ENCODE data around the gene ADAMTSL5. TPM values are rescaled to one million over a fixed set of nuclear protein-coding genes. Genes with fewer than 3 reads are reported as not detected.

The ADAMTSL5 gene
- total RNA-seq, 1 donor from 2014 or later = 0.83 TPM

GRCh38 chr19:1473085-1473851 lies 39.6 kb downstream of the ADAMTSL5 start:
- peaks cover 7% of the 10 kb centered on the region for H3K4me1 Mint-ChIP-seq (ENCODE audit: low read depth, unreplicated experiment)

GRCh38 chr19:1472231-1473084 lies 40.4 kb downstream of the ADAMTSL5 start:
- no peak for TF ChIP-seq CTCF (IDR thresholded peaks at IDR 0.05; ENCODE audit: partially characterized antibody, unreplicated experiment)
- Mint-ChIP-seq H3K36me3 (ENCODE audit: unreplicated experiment) (no peaks in the 10 kb centered on the region), H3K4me3 (ENCODE audit: unreplicated experiment) (peak overlapping the region; percentile 79), H3K4me1 (ENCODE audit: low read depth, unreplicated experiment) (peaks cover 7% of the 10 kb centered on the region), H3K9me3 (ENCODE audit: unreplicated experiment) (peaks cover 28% of the 10 kb centered on the region), H3K27me3 (ENCODE audit: unreplicated experiment) (peaks cover 36% of the 10 kb centered on the region), H3K27ac (ENCODE audit: unreplicated experiment) (peak overlapping the region; percentile 98)
- peak; percentile 65 for DNase-seq

More at GRCh38 chr19:1473085-1473851, 39.6 kb downstream of the ADAMTSL5 start:
- peak overlapping the region; percentile 98 for H3K27ac Mint-ChIP-seq (ENCODE audit: unreplicated experiment)
- peaks cover 36% of the 10 kb centered on the region for H3K27me3 Mint-ChIP-seq (ENCODE audit: unreplicated experiment)
- H3K36me3 Mint-ChIP-seq (ENCODE audit: unreplicated experiment) = no peaks in the 10 kb centered on the region
- DNase-seq = peak; percentile 55
- H3K4me3 Mint-ChIP-seq (ENCODE audit: unreplicated experiment) = peak overlapping the region; percentile 79
- peaks cover 28% of the 10 kb centered on the region for H3K9me3 Mint-ChIP-seq (ENCODE audit: unreplicated experiment)
- TF ChIP-seq CTCF (IDR thresholded peaks at IDR 0.05; ENCODE audit: partially characterized antibody, unreplicated experiment) = no peak

- H3K36me3 Mint-ChIP-seq (ENCODE audit: unreplicated experiment) = no peaks in the 10 kb centered on the region
- peak; percentile 67 for DNase-seq
- peak overlapping the region; percentile 55 for H3K27ac Mint-ChIP-seq (ENCODE audit: unreplicated experiment)
- H3K9me3 Mint-ChIP-seq (ENCODE audit: unreplicated experiment) = peaks cover 28% of the 10 kb centered on the region
- no peak for TF ChIP-seq CTCF (IDR thresholded peaks at IDR 0.05; ENCODE audit: partially characterized antibody, unreplicated experiment)
- peaks cover 7% of the 10 kb centered on the region for H3K4me1 Mint-ChIP-seq (ENCODE audit: low read depth, unreplicated experiment)
- no peak overlapping the region for H3K4me3 Mint-ChIP-seq (ENCODE audit: unreplicated experiment)
- peaks cover 32% of the 10 kb centered on the region for H3K27me3 Mint-ChIP-seq (ENCODE audit: unreplicated experiment)
These were observed 41.2 kb downstream of the ADAMTSL5 start for GRCh38 chr19:1471515-1472160.

GRCh38 chr19:1471010-1471514 lies 41.8 kb downstream of the ADAMTSL5 start:
- peaks cover 32% of the 10 kb centered on the region for H3K27me3 Mint-ChIP-seq (ENCODE audit: unreplicated experiment)
- peak; percentile 80 for DNase-seq
- peaks cover 7% of the 10 kb centered on the region for H3K4me1 Mint-ChIP-seq (ENCODE audit: low read depth, unreplicated experiment)
- peaks cover 29% of the 10 kb centered on the region for H3K9me3 Mint-ChIP-seq (ENCODE audit: unreplicated experiment)
- no peak overlapping the region for H3K4me3 Mint-ChIP-seq (ENCODE audit: unreplicated experiment)
- no peaks in the 10 kb centered on the region for H3K36me3 Mint-ChIP-seq (ENCODE audit: unreplicated experiment)
- no peak for TF ChIP-seq CTCF (IDR thresholded peaks at IDR 0.05; ENCODE audit: partially characterized antibody, unreplicated experiment)
- peak overlapping the region; percentile 52 for H3K27ac Mint-ChIP-seq (ENCODE audit: unreplicated experiment)

All from glutamatergic neuron (in vitro differentiated cells).